Cardiac fibroblast (primary cell): ENCODE measurements around the gene SLC1A1.
"Not testable (repeated sequence)": the region's sequence is repeated elsewhere in the genome, so short reads cannot be mapped to it uniquely, and the experiment has no call there.

Source experiments
- DNase-seq, 2 donors: peaks; one replicate each; pipeline versions ENCODE4 v3.0.0 to v3.0.0-alpha.2; 2010; ENCODE audit warnings: low read depth in 2 of 2
- H3K4me3 ChIP-seq, 2 donors: replicated peaks in 1 of 2; 1 replicate in 1 of 2; 2 replicates in 1 of 2; pipeline ENCODE4 v1.5.1; 2011; ENCODE audit warnings: low read depth in 2 of 2, low read length in 2 of 2, mild to moderate bottlenecking in 2 of 2, moderate library complexity in 1 of 2
- TF ChIP-seq, protein P1 (sequence below): IDR thresholded peaks from one replicate; pipeline ENCODE4 v1.5.1; 2011; ENCODE audit warnings: low read depth, mild to moderate bottlenecking, low read length, inconsistent platforms

SLC1A1 gene

DNA sequence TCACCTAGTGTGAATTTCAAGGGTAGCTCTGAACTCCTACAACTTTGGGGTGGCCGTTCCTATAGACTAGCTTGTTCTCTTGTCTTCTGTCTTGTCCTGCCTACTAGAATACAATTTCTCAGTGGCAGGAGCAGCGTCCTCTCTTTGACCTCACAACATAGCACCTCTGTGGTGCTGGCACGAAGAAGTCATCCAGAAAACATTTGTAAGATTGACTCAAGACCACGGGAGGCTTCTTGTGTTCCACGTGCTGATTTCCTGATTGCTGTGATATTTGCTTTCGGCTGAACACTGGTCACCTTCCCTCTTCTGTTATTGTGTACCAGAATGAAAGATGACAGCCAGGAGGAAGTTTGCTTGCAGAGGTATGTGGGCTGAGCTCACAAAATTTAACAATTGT is 27.0 kb downstream of the SLC1A1 start:
- peak in 1 of 2 donors; percentile 28 for DNase-seq
- TF ChIP-seq, protein P1, sequence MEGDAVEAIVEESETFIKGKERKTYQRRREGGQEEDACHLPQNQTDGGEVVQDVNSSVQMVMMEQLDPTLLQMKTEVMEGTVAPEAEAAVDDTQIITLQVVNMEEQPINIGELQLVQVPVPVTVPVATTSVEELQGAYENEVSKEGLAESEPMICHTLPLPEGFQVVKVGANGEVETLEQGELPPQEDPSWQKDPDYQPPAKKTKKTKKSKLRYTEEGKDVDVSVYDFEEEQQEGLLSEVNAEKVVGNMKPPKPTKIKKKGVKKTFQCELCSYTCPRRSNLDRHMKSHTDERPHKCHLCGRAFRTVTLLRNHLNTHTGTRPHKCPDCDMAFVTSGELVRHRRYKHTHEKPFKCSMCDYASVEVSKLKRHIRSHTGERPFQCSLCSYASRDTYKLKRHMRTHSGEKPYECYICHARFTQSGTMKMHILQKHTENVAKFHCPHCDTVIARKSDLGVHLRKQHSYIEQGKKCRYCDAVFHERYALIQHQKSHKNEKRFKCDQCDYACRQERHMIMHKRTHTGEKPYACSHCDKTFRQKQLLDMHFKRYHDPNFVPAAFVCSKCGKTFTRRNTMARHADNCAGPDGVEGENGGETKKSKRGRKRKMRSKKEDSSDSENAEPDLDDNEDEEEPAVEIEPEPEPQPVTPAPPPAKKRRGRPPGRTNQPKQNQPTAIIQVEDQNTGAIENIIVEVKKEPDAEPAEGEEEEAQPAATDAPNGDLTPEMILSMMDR = no peak
- H3K4me3 ChIP-seq = no peak overlapping the region

- peak in 1 of 2 donors; percentile 22 for DNase-seq
- TF ChIP-seq, protein P1 = no peak
- no peak overlapping the region for H3K4me3 ChIP-seq
These were observed 29.3 kb downstream of the SLC1A1 start for GRCh38 chr9:4519604-4520003.

DNA sequence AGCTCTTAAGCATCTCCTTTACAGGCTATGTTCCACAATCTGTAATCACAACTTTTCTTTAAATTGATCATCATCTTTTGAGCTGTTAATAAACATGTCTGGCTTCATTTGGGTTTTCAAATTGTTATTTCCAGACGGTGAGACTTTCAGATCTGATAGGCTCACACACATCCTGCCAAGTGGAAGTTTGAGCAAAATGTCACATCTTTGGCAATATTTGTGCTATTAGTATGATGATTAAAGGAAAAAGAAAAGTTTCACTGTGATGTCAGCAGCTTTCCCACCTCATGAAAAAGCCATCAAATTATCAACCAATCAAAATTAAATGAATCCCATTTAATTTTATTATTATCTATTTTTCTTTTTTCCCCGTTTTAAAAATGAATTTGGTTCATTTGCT is 29.8 kb downstream of the SLC1A1 start:
- TF ChIP-seq, protein P1 = no peak
- no peak for DNase-seq
- no peak overlapping the region for H3K4me3 ChIP-seq

DNA sequence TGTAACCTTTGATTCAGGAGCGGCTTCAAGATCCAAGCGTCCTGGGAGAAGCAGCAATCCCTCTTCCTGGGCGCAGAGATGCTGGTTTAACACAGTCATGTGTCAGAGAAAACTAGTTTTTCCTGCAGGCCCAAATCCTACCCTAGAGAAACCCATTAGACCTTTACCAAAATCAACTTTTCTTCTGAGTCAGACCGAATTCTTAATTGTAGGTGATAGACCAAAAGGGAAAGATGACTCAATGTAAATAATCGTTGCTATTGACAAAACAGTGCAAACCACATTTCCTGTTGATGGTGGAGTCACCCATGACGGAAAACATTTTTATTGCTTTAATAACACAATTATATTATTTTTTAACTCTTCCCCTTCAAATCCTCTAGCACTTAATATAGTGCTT is 40.1 kb downstream of the SLC1A1 start:
- DNase-seq = peak; percentile 26 to 87
- no peak overlapping the region for H3K4me3 ChIP-seq
- TF ChIP-seq, protein P1 = no peak

- peak; percentile 63 to 93 for DNase-seq
- not testable (repeated sequence) for H3K4me3 ChIP-seq
These were observed 40.6 kb downstream of the SLC1A1 start for GRCh38 chr9:4530831-4531230.

DNA sequence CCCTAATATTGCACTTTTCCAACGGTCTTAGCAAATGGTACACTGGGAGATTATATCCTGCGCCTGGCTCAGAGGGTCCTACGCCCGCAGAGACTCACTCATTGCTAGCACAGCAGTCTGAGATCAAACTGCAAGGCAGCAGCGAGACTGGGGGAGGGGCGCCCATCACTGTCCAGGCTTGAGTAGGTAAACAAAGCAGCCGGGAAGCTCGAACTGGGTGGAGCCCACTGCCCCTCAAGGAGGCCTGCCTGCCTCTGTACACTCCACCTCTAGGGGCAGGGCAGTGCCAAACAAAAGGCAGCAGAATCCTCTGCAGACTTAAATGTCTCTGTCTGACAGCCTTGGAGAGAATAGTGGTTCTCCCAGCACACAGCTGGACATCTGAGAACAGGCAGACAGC is 41.1 kb downstream of the SLC1A1 start:
- DNase-seq, H3K4me3 ChIP-seq: not testable (repeated sequence)

DNA sequence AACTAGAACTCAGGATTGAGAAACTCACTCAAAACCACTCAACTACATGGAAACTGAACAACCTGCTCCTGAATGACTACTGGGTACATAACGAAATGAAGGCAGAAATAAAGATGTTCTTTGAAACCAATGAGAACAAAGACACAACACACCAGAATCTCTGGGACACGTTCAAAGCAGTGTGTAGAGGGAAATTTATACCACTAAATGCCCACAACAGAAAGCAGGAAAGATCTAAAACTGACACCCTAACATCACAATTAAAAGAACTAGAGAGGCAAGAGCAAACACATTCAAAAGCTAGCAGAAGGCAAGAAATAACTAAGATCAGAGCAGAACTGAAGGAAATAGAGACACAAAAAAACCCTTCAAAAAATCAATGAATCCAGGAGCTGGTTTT is 43.6 kb downstream of the SLC1A1 start:
- DNase-seq, H3K4me3 ChIP-seq: not testable (repeated sequence)

DNA sequence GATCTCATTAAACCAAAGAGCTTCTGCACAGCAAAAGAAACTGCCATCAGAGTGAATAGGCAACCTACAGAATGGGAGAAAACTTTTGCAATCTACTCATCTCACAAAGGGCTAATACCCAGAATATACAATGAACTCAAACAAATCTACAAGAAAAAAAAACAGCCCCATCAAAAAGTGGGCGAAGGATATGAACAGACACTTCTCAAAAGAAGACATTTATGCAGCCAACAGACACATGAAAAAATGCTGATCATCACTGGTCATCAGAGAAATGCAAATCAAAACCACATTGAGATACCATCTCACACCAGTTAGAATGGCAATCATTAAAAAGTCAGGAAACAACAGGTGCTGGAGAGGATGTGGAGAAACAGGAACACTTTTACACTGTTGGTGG is 45.9 kb downstream of the SLC1A1 start:
- DNase-seq, H3K4me3 ChIP-seq: not testable (repeated sequence)

GRCh38 chr9:4537581-4537980 is 47.3 kb downstream of the SLC1A1 start:
- TF ChIP-seq, protein P1 = no peak
- H3K4me3 ChIP-seq = no peak overlapping the region

More at GRCh38 chr9:4537581-4537980, 47.3 kb downstream of the SLC1A1 start:
- no peak for DNase-seq
